MCF 10A (cell line): ENCODE results near the gene PLEKHD1. TPM values are rescaled to one million over a fixed set of nuclear protein-coding genes. Genes with fewer than 3 reads are reported as not detected.
"Not testable (repeated sequence)": the region's sequence is repeated elsewhere in the genome, so short reads cannot be mapped to it uniquely, and the experiment has no call there.

ENCODE experiments used
- BruUV-seq: library from RNA; stranded (reverse); fragments of 400-500 nt; replicated peaks from 2 replicates; lab custom pipeline; 2021; lab: Mats Ljungman, UMichigan
- CTCF ChIA-PET: fragments of 300-600 bp; sonication (Branson Sonifier 250); formaldehyde crosslinking; extraction: SDS; loops from one replicate; lab custom pipeline; 2021; ENCODE audit warnings: antibody characterized with exemption, inconsistent platforms; lab: Yijun Ruan, JAX
- POLR2A ChIA-PET: fragments of 300-600, 350-650 bp; sonication (Branson Sonifier 250); formaldehyde crosslinking; extraction: SDS; loops from one replicate; lab custom pipeline; 2020; ENCODE audit warnings: antibody characterized with exemption, inconsistent platforms; lab: Yijun Ruan, JAX
- DNase-seq: peaks from one replicate; pipeline ENCODE4 v3.0.0-alpha.2; 2018; ENCODE audit not compliant: unreplicated experiment
- H3K27ac Mint-ChIP-seq: one replicate; pipeline ENCODE4 v1.8.0; 2022; ENCODE audit warnings: mild to moderate bottlenecking, low read depth, mixed read lengths; ENCODE audit not compliant: unreplicated experiment
- H3K27me3 Mint-ChIP-seq: one replicate; pipeline ENCODE4 v1.8.0; 2022; ENCODE audit warnings: mixed read lengths; ENCODE audit not compliant: insufficient read depth, unreplicated experiment
- H3K36me3 Mint-ChIP-seq: one replicate; pipeline ENCODE4 v1.8.0; 2022; ENCODE audit warnings: mild to moderate bottlenecking, moderate library complexity, mixed read lengths; ENCODE audit not compliant: insufficient read depth, unreplicated experiment
- H3K4me1 Mint-ChIP-seq: one replicate; pipeline ENCODE4 v1.8.0; 2022; ENCODE audit warnings: mixed read lengths; ENCODE audit not compliant: insufficient read depth, unreplicated experiment
- H3K4me3 Mint-ChIP-seq: one replicate; pipeline ENCODE4 v1.8.0; 2022; ENCODE audit warnings: mild to moderate bottlenecking, moderate library complexity, mixed read lengths; ENCODE audit not compliant: unreplicated experiment
- H3K9me3 Mint-ChIP-seq: one replicate; pipeline ENCODE4 v1.8.0; 2022; ENCODE audit warnings: mixed read lengths; ENCODE audit not compliant: unreplicated experiment
- CTCF ChIP-seq: fragments of 200-600 bp; IDR thresholded peaks from one replicate; pipeline ENCODE4 v1.8.0; 2022; ENCODE audit warnings: antibody characterized with exemption, mild to moderate bottlenecking; ENCODE audit not compliant: unreplicated experiment
- intact Hi-C: fragments of 100-400 bp; cut with micrococcal nuclease; formaldehyde crosslinking; loops from 2 replicates; pipeline ENCODE4 v1.14.1; 2022
- total RNA-seq: library from RNA; stranded (reverse); gene quantifications from 2 replicates; pipeline ENCODE4 v1.2.3, GENCODE V29; 2022

The PLEKHD1 gene
- total RNA-seq, 1 experiment from 2014 or later: not detected

- CTCF ChIA-PET: interaction anchor here (1.0 to 1.2 kb wide), 3 partner anchors 10 to 34 kb away, joined by 3 to 5 read pairs (median 3); no protein-coding TSS in a partner anchor
Measured at GRCh38 chr14:69493791-69494190, 9.3 kb downstream of the PLEKHD1 start.

GRCh38 chr14:69495341-69495921, 10.9 kb downstream of the PLEKHD1 start:
- Mint-ChIP-seq H3K9me3 (no peaks in the 10 kb centered on the region), H3K27ac (no peak overlapping the region), H3K4me1 (no peaks in the 10 kb centered on the region), H3K36me3 (no peaks in the 10 kb centered on the region), H3K4me3 (no peak overlapping the region), H3K27me3 (peaks cover 42% of the 10 kb centered on the region)
- ChIA-PET CTCF (interaction anchor here (0.7 to 1.2 kb wide), 2 partner anchors 16 to 238 kb away, joined by 3 read pairs; no protein-coding TSS in a partner anchor), POLR2A (no interaction called here)
- intact Hi-C loops: no loop called here
- DNase-seq: no peak
- no peak for TF ChIP-seq CTCF
- no TSS peak for BruUV-seq

More at GRCh38 chr14:69493791-69494190, 9.3 kb downstream of the PLEKHD1 start:
- Mint-ChIP-seq H3K9me3 (no peaks in the 10 kb centered on the region), H3K27me3 (peaks cover 44% of the 10 kb centered on the region), H3K27ac (no peak overlapping the region), H3K4me1 (no peaks in the 10 kb centered on the region), H3K36me3 (no peaks in the 10 kb centered on the region), H3K4me3 (no peak overlapping the region)
- POLR2A ChIA-PET: no interaction called here
- TF ChIP-seq CTCF: no peak
- intact Hi-C loops: no loop called here
- no peak for DNase-seq
- BruUV-seq: no TSS peak

- BruUV-seq, H3K27ac Mint-ChIP-seq, CTCF ChIA-PET, intact Hi-C loops, H3K9me3 Mint-ChIP-seq, H3K4me3 Mint-ChIP-seq, H3K36me3 Mint-ChIP-seq, H3K4me1 Mint-ChIP-seq, DNase-seq, POLR2A ChIA-PET: not testable (repeated sequence)
- peaks cover 43% of the 10 kb centered on the region for H3K27me3 Mint-ChIP-seq
Measured at GRCh38 chr14:69497866-69498265, 13.3 kb downstream of the PLEKHD1 start.

GRCh38 chr14:69498286-69498685, 13.8 kb downstream of the PLEKHD1 start:
- CTCF ChIA-PET, H3K4me1 Mint-ChIP-seq, BruUV-seq, H3K27ac Mint-ChIP-seq, DNase-seq, intact Hi-C loops, H3K9me3 Mint-ChIP-seq, H3K36me3 Mint-ChIP-seq, H3K4me3 Mint-ChIP-seq: not testable (repeated sequence)
- peaks cover 40% of the 10 kb centered on the region for H3K27me3 Mint-ChIP-seq
- POLR2A ChIA-PET: interaction anchor here (0.7 kb wide), 1 partner anchor 222 kb away, joined by 3 read pairs; no protein-coding TSS in a partner anchor

GRCh38 chr14:69499436-69499835, 14.9 kb downstream of the PLEKHD1 start:
- Mint-ChIP-seq H3K4me3 (no peak overlapping the region), H3K36me3 (no peaks in the 10 kb centered on the region), H3K27ac (no peak overlapping the region), H3K4me1 (peaks cover 7% of the 10 kb centered on the region), H3K9me3 (no peaks in the 10 kb centered on the region), H3K27me3 (peaks cover 32% of the 10 kb centered on the region)
- intact Hi-C loops: no loop called here
- TF ChIP-seq CTCF: no peak
- DNase-seq: no peak
- ChIA-PET CTCF (interaction anchor here (0.6 to 0.8 kb wide), 2 partner anchors 39 to 77 kb away, joined by 3 read pairs; no protein-coding TSS in a partner anchor), POLR2A (no interaction called here)
- BruUV-seq: no TSS peak
